ENCODE results near the gene HPCAL1.

Gene HPCAL1

GRCh38 chr2:10471046-10471571 is 168.4 kb downstream of the HPCAL1 start:
- H3K4me3 ChIP-seq (ENCODE audit: control insufficient read depth, low read depth, low read length) = no peak overlapping the region
- no peak for DNase-seq (ENCODE audit: low read depth)
- no peak for TF ChIP-seq CTCF (IDR thresholded peaks at IDR 0.05; ENCODE audit: control insufficient read depth, insufficient read depth, low read depth, low read length, missing control alignments)

GRCh38 chr2:10471955-10472354 is 169.3 kb downstream of the HPCAL1 start:
- DNase-seq (ENCODE audit: low read depth) = no peak
- no peak overlapping the region for H3K4me3 ChIP-seq (ENCODE audit: control insufficient read depth, low read depth, low read length)
- TF ChIP-seq CTCF (IDR thresholded peaks at IDR 0.05; ENCODE audit: control insufficient read depth, insufficient read depth, low read depth, low read length, missing control alignments) = no peak

- no peak for DNase-seq (ENCODE audit: low read depth)
These were observed 170.5 kb downstream of the HPCAL1 start for GRCh38 chr2:10473121-10473756.

GRCh38 chr2:10475221-10475722 is 172.6 kb downstream of the HPCAL1 start:
- no peak for TF ChIP-seq CTCF (IDR thresholded peaks at IDR 0.05; ENCODE audit: control insufficient read depth, insufficient read depth, low read depth, low read length, missing control alignments)
- no peak overlapping the region for H3K4me3 ChIP-seq (ENCODE audit: control insufficient read depth, low read depth, low read length)
- DNase-seq (ENCODE audit: low read depth) = no peak

More at GRCh38 chr2:10473121-10473756, 170.5 kb downstream of the HPCAL1 start:
- no peak for TF ChIP-seq CTCF (IDR thresholded peaks at IDR 0.05; ENCODE audit: control insufficient read depth, insufficient read depth, low read depth, low read length, missing control alignments)
- H3K4me3 ChIP-seq (ENCODE audit: control insufficient read depth, low read depth, low read length) = no peak overlapping the region

- H3K4me3 ChIP-seq (ENCODE audit: control insufficient read depth, low read depth, low read length) = no peak overlapping the region
- DNase-seq (ENCODE audit: low read depth) = no peak
- no peak for TF ChIP-seq CTCF (IDR thresholded peaks at IDR 0.05; ENCODE audit: control insufficient read depth, insufficient read depth, low read depth, low read length, missing control alignments)
These were observed 173.3 kb downstream of the HPCAL1 start for GRCh38 chr2:10475811-10476660.

- no peak for DNase-seq (ENCODE audit: low read depth)
- TF ChIP-seq CTCF (IDR thresholded peaks at IDR 0.05; ENCODE audit: control insufficient read depth, insufficient read depth, low read depth, low read length, missing control alignments) = no peak
- H3K4me3 ChIP-seq (ENCODE audit: control insufficient read depth, low read depth, low read length) = no peak overlapping the region
These were observed 174.2 kb downstream of the HPCAL1 start for GRCh38 chr2:10476723-10477442.
